Activated CD8-positive, alpha-beta memory T cell treated with anti-CD3 and anti-CD28 coated beads for 4 hours (primary cell): ENCODE data around the gene GSE1.

Source experiments
- DNase-seq, 2 donors: peaks; one replicate each; pipeline ENCODE4 v3.0.0-alpha.2; 2020; ENCODE audit warnings: low read depth in 2 of 2

Gene GSE1

DNA sequence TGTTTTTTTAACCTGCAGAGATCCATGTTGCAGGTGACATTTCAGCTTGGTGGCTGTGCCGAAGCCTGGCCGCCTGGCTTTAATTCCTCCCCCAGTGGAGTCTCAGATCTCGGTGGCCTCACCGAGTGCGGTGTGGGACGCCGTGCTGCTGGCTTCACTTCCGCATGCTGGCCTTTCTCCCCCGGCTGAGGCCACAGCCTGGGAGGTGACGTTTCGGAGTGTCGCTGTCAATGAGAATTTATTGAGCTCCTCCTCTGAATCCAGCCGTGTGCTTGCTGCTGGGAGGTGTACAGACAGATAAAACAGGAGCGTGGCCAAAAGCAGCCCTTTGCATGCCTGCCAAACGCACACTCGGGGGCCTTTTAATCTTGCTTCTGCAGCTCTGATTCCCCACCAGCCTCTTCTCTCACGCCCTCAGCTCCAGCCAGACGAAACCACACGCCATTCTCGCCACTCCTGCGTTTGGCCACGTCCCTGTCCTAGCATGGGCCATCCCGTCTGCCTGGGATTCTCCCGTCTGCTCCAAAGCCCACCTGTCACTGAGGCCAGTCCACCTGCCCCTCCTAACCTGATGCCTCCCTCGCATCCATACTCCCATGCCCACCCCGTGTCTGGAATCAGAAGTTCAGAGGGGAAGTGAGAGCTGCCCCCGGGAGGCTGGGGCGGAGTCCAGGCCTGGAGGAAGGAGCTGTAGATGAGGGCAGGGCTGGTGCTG, 3.6 kb downstream of the GSE1 start:
- no peak for DNase-seq

DNA sequence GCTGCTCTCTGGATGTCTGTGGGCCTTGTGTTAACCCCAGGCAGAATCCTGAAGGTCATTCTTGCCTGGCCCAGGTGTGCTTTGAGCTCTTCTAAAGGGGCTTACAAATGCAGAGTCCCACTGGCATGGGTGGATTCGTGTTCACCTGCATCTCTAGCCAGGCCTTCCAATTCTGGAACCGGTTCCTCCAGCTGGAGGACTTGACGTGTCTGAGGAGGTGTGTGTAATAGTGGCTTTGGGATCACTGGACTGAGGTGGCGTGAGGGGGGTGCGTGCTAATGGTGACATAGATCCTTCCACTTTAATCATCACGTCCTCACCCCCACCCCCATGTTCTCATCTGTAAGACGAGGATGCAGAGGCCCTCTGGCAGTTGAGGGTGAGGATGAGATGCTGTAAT, 4.8 kb downstream of the GSE1 start:
- no peak for DNase-seq

DNA sequence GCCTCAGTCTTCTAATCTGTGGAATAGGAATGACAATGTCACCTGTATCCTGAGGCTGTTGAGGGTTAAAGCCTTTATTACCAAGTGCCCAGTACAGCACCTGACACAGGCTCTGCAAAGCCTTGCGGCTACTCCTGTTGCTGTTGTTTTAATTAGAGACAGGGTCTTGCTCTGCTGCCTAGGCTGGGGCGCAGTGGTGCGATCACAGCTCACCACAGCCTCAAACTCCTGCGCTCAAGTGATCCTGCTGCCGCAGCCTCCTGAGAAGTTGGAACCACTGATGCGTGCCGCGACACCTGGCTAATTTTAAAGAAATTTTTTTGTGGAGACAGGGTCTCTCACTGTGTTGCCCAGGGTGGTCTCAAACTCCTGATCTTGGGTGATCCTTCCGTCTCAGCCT, 5.4 kb downstream of the GSE1 start:
- no peak for DNase-seq

DNA sequence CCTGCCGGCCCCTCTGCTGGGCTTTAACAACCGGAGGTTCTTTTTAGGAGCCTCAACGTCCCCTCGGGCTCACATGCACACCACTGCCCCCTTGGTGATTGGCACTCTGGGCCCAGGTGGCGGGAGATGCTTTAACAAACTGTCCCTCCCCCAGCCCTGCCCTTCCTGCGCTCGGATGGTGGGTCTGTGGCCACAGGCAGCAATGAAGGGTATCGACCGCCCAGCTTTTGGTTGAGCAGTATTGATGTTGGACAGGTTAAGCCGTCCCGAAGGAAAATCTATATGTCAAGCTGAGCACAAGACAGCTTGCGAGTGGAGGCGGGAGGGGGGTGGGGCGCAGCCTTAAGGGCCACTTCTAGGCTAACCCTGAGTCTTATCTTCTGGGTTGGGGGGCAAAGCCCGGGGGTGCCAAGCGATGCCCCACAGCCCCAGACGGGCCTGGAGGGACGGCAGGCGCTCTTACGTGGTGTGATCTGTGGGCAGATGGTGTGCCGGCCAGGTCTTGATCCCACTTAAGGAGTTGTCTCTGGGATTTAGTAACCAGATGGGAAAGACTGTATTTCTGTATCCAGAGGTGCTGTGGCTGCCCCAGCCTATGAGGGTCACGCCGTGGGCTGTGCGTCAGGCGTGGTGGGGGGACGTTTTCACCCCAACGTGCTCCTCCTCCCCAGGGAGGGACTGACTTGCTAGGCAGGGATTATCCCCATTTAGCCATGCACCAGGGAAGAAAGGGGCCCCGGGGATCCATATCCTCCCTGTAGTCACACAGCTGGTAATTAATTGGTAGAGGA, 6.2 kb downstream of the GSE1 start:
- no peak for DNase-seq

DNA sequence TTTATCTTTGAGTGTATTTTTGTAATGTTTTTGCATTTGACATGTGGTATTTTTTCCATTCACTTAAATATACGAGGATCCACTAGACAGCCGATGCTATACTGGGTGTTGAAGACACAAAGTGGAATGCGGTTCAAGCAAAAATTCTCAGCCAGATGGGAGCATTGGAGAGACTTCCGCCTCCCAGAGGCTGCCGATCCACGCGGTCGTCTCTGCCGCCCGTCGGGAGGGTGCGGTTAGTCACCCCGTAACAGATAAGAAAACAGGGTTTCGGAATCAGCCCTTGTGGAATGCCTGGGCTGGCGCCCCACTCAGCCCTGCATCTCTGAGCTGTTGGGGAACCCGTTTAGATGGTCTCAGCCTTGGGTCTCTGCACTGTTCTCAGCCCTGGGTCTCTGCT, 7.3 kb downstream of the GSE1 start:
- no peak for DNase-seq

DNA sequence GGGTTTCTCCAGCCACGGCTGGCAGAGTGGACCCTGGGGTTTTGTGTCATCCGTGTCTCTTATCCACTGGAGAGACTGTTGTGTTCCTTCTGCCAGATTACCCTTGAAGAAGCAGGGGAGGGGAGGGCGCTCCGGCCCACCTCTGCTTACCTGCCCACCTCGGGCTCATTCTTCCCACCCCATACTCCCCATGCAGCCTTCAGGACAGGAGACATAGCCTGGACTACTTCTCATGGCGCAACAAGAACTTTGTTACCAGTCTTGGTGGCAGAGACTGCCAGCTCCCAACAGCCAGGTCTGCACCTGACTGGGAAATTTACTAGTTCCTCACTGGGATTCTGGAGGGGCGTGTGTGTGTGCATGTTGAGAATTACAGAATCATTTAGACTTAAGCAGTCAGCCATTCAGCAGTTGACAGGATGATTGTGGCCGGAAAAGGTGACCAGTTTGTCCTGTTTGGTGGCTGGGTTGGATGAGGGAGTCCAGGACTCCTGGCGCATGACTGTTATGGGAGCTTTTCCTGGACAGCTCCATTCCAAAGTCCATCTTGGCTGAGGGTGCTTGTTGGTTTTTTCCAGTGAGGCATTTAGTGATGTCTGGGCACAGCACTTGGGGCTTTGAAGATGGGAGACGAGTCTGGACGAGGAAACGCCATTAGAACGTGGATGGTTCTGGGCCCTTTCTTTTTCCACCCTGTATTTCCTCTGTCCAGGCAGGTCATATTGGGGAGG, 8.7 kb downstream of the GSE1 start:
- no peak for DNase-seq

DNA sequence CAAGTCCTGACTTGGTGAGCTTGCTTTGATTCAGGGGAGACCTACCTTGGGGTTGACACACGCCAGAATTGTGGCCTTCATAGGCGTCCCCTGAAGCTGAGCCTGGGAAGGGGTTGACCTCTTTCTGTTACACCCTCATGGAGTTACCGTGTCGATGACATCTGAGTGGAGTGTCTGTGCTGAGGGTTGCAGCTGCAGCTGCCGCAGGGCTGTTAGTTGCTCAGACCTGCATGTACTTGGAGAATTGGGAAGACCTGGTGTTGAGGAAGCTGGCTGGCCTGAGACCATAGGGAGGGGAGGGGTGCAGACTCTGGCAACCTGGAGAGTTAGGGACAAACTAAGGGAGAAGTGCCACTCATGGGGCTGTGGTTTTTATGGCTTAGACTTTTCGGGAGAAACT, 9.6 kb downstream of the GSE1 start:
- no peak for DNase-seq

DNA sequence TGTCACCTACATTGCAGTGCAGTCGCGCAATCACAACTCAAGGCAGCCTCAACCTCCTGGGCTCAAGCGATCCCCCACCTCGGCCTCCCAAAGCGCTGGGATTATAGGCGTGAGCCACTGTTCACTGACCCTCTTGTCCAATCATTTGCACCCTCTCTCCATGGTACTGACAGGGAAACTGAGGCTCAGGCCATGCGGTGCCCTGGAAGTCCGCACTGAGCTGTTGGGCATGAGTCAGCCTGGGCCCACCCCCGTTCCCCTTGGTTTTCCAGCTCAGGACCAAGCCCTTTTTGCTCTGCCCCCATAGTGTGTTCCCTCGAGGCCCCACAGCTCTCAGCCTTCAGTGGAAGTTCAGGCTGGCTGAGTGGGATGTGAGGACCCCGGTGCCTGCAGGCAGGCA, 10.1 kb downstream of the GSE1 start:
- DNase-seq: no peak

DNA sequence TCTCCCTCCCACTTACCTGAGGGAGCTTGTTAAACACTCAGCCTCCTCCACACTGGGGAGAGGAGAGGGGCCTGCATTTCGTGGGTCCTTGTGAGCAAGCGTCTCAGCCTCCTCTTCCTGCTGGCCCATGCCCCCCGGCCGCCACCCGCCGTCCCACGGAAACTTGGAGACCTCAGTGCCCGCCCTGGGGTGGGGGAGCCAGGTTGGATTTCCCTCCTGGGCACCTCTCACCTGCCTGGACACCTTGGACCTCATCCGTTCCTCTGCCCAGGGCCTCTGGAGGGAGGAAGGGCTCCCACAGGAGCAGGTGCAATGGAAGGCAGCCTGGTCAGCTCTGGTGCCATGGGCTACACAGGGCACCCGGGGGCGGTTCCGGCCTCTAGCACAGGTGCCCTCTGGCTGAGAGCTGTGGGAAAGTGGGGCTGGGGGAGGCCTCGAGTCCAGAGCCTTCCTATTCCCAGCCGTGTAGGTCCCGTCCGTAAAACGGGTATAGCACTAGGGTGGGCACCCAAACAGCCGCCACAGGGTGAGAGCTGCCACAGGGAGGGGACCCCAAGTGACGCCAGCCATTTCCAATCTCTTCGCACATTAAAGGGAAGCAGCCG, 11.0 kb downstream of the GSE1 start:
- DNase-seq: no peak

DNA sequence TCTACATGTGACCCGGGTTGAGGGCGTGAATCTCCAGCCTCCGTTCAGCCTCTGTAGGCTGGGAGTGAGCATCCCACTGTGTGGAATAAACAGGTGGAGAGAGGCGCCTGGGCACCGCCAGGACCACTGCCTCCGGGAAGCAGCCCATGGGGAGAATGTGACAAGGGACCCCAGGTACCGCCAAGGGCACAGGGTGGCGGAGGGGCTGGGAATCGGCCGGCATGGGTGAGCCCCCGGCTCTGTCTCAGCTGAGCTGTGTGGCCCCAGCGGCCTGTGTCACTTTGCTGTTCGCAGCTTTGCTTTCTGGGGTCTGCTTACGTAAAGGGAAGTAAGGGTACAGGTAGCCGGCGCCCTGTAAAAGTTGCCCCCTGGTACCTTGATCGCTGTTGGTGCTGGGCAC, 11.5 kb downstream of the GSE1 start:
- DNase-seq: no peak

DNA sequence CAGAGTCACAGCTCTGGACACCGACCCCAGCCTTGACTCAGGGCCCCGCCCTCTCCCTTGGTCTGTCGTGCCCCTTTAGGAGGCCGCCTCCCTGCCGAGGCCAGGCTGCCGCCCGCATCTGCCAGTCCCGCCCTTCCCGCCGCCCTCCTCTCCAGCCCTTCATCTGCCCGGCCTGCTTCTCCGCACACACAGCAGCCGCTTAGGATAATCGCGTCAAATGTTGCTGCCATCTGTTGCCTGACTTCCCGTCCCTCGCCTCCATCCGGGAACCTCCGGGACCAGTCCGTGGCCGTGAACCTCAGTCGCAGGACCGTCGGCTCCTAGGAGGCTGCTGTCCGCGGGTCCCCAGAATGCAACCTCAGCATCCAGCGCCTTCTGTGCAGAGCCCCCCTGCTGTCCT, 11.9 kb downstream of the GSE1 start:
- no peak for DNase-seq

DNA sequence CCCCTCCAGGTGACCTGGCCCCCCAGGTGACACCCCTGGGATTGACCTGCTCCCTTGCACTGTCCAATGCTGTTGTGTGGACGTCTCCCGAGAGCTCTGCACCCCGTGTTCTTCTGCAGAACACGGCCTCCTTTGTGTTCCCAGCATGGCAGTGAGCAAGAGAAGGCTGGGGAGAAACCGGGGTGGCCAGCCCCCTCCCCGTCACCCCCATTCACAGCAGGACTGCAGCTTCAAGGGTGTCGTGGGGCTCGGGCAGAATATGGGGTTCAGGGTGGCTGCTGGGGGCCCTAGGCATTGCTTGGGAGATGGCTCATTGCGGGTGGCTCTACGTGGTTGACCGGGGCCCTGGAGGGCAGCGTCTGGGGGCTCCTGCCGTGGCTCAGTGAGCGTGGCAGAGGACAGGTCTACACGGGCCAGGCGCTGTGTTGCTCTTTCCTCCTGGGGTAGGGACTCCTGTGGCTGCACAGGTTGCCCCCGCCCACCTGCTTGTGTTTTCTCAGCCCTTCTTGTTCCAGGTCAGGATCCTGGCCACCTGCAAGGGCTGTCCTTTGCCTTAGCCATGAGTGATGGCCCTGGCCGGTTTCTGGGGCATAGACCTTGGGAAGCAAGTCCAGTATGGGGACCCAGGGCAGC, 12.5 kb downstream of the GSE1 start:
- no peak for DNase-seq

DNA sequence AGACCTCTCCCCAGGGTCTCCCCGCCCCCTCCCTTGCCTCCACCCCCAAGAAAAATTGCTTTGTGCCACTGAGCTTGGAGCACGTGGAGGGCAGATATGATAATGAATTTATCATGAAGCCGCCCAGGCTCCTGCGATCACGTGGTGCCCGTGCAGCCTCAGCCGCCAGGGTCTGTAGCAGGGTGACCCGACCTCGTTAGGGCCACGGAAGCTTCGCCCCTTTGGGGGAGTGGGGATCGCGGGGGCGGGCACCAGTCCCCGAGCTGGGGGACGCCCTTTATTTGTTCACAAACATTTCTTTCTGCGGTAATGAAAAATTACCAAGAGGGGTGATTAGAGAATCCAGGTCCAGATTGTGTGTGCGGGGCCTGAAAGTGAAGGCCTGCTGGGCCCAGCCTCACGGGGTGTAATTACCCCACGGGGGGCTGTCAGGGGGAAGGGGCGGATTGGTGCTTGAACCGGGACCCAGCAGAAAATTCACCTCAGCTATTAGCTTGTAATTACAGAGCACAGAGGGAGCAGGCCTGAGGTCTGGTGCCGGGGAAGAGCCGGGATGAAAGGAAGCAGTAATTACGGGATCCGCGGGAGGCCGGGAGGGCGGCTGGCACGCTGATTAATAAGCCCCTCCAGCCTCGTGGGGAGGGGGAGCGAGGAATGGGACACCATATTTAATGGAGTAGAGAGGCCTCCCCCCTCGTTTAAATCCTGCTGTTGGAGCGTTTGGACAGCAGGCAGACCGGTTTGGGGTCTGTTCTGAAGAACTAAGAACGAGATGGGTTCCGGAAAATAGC, 13.3 kb downstream of the GSE1 start:
- no peak for DNase-seq

DNA sequence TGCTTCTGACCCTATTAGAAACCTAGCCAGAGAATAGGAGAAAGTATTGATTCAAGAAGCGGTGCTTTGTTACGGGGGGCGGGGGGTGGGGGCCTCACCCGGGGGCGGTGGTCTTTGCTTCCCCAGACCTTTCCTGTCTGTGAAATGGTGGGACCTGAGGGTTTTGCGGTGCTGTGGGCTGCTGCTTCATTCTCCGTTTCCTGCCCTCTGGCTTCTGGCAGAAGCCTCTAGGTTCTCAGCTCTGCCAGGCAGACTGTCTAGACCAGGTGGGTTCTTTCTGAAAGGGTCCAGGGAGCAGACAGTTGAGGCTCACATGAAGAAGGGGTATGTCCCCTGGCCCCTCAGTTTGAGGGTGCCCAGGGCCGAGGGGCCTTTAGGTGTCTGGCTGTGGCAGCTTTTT, 14.0 kb downstream of the GSE1 start:
- no peak for DNase-seq

DNA sequence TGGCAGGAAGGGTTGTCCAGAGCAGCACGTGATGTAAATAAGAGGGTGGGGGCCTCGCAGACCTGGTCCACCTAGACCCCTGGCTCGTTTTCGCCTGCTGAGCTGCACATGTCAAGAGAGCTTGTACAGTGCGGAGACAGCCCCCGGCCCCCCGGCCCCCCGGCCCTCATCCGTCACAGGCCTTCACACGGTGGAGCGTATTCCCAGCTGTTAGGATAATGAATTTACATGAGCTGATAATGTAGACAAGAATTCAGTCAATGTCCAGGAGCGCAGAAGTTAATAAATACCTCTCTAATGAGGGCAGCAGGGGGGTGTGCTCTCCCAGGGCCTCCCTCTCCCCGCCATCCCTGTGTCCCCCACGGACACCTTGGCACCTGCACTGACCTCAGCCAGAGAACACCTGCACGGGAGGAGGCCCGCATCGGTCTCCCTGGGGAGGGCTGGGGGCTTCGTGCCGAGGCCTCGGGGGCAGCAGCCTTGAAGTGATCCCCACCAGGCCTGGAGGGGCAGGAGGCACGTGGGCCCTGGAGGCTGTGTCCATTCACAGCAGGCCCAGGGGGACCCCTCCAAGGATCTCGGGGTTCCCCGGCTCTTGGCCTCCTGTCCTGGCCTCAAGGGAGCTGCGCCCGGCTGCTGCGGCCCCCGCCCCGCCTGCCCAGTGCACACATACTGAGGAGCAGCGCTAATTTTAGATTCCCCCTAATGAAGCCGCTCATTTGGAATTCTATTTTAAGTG, 14.6 kb downstream of the GSE1 start:
- no peak for DNase-seq

DNA sequence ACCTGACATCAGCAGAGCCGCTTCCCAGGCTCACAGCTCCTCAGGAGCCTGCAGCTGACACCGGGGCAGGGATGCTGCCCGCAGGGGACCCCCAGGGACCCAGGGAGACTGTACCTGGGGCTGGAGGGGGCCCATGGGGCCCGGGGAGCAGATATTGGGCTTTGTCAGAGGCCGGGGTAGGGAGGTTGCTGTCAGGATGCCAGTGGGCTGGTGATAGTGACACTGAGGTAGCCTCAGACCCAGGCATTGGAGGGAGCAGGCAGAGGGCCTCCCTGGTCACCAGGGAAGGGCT, 15.1 kb downstream of the GSE1 start:
- DNase-seq: no peak

DNA sequence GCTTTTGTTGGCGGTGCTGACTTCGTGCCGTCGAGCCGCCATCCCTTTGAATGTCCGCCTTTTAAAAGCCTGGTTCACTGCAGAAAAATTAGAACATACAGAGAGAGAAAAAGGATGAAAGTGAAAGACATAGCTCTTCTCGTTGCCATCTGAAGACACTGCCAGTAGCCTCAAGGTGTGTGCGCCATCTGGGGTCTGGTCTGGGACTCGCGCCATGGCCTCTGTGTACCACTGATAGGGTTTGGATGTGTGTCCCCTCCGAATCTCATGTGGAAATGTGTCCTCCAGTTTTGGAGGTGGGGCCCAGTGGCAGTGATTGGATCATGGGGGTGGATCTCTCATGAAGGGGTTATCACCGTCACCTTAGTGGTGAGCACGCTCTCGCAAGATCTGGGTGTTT, 15.5 kb downstream of the GSE1 start:
- no peak for DNase-seq

DNA sequence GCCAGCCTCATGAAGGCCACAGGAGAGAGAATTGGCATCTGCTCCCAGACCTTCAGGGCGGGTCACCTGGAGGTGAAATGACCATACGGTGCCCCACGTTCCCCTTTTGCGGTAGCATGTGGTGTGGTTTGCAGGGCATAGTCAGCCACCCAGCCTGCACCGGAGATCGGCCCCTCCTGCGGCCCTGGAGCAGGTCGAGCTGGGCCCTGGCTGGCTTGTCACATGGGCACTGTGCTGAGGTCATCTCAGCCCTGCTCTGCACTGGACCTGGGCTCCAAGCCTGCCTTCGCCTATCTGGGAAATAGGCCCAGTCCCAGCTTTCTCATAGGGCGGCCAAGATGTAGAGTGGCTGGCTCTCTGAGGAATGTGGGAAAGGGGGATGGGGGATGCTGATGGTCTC, 16.2 kb downstream of the GSE1 start:
- DNase-seq: no peak

DNA sequence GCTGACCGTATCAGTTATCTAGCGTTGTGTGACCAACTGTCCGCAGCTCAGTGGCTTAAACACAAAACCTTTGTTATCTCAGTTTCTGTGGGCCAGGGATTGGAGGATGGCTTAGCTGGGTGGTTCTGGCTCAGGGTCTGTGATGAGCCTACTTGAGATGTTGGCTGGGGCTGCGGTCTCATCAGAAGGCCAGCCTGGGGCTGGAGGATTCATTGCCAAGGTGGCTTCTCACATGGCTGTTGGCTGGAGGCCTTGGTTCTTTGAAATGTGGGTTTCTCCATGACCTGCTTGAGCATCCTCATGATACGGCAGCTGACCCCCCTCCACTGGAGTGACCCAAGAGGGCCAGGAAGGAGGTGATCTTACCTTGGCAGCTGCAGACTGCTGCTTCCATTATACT, 16.7 kb downstream of the GSE1 start:
- DNase-seq: no peak

DNA sequence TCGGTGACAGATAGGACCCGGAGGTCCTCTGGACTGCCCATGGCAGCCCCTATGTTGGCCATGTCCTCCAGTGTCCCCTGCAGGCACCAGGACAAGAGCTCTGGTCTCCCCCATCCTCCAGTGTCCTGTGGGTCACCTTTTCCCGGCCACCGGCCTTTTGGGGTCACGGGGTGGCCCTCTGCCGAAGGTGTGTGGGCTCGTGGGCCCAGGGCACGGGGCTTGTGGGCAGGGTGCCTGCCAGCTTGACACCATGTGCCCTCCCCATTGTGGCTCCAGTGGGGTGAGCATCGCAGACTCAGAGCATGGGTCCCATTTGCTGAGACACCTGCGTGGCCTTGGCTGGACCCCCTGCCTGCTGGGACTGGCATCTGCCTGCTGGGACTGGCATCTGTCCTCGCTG, 18.1 kb downstream of the GSE1 start:
- no peak for DNase-seq
